ENCODE results near the gene MALSU1. TPM values are rescaled to one million over a fixed set of nuclear protein-coding genes. Genes with fewer than 3 reads are reported as not detected.

Gene MALSU1
- total and polyA plus RNA-seq, 4 donors: 30.3 to 84.6 (median 40.5) TPM

DNA sequence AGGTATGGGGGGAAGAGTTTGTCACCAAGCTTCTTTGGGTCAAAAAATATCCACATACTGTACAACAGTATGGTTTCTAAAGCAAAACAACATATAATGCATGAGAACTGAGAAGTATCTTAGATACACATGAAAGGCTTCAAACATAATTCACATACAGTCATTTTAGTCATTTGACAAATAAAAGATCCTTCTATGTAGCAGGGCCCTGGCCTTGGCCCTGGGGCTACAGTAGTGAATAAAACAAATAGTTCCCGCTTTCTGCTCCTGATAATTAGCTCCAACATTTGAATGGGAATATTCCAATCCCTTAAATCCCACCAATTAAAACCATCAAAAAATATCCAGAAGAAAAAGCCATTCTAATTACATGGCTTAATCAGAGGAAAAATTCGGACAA, 51.3 kb downstream of the MALSU1 start:
- DNase-seq (ENCODE audit: low spot score): no peak
- TF ChIP-seq SP1 (IDR thresholded peaks at IDR 0.05): no peak
- no peak for TF ChIP-seq RAD21 (IDR thresholded peaks at IDR 0.05)
- TF ChIP-seq YY1 (IDR thresholded peaks at IDR 0.05): no peak
- WGBS: 95% methylated on average over 2 of the region's 2 CpGs
- H3K9me3 ChIP-seq (ENCODE audit: control insufficient read depth in 4 of 4, low read length in 3 of 4): no peaks in the 10 kb centered on the region
- H3K27me3 ChIP-seq (ENCODE audit: control insufficient read depth in 4 of 4, insufficient read depth in 4 of 4, low read length in 3 of 4): no peaks in the 10 kb centered on the region
- H3K27ac ChIP-seq (ENCODE audit: low read depth in 1 of 2, low read length in 2 of 2): no peak overlapping the region
- no peaks in the 10 kb centered on the region for H3K4me1 ChIP-seq (ENCODE audit: control insufficient read depth in 4 of 4, insufficient read depth in 4 of 4, low read length in 3 of 4)
- no peak overlapping the region for H3K9ac ChIP-seq (ENCODE audit: low read depth in 1 of 2, low read length in 2 of 2)
- H3K4me3 ChIP-seq (ENCODE audit: low read depth in 1 of 3, low read length in 3 of 3): no peak overlapping the region
- H3K36me3 ChIP-seq (ENCODE audit: control insufficient read depth in 4 of 4, insufficient read depth in 3 of 4, low read depth in 1 of 4, low read length in 3 of 4): no peaks in the 10 kb centered on the region

- 95% methylated on average over 5 of the region's 5 CpGs for WGBS
- Histone ChIP-seq H3K27ac (ENCODE audit: low read depth in 1 of 2, low read length in 2 of 2) (no peak overlapping the region), H3K4me1 (ENCODE audit: control insufficient read depth in 4 of 4, insufficient read depth in 4 of 4, low read length in 3 of 4) (peaks cover 0 to 14% (median 12%) of the 10 kb centered on the region in 4 donors), H3K9ac (ENCODE audit: low read depth in 1 of 2, low read length in 2 of 2) (no peak overlapping the region), H3K36me3 (ENCODE audit: control insufficient read depth in 4 of 4, insufficient read depth in 3 of 4, low read depth in 1 of 4, low read length in 3 of 4) (no peaks in the 10 kb centered on the region), H3K27me3 (ENCODE audit: control insufficient read depth in 4 of 4, insufficient read depth in 4 of 4, low read length in 3 of 4) (no peaks in the 10 kb centered on the region), H3K4me3 (ENCODE audit: low read depth in 1 of 3, low read length in 3 of 3) (no peak overlapping the region), H3K9me3 (ENCODE audit: control insufficient read depth in 4 of 4, low read length in 3 of 4) (no peaks in the 10 kb centered on the region)
- no peak for DNase-seq (ENCODE audit: low spot score)
- TF ChIP-seq HNF4A (conservative IDR thresholded peaks at IDR 0.05): no peak
Measured at GRCh38 chr7:23353172-23353571, 54.0 kb downstream of the MALSU1 start.

- H3K27ac ChIP-seq (ENCODE audit: low read depth in 1 of 2, low read length in 2 of 2): no peak overlapping the region
- H3K27me3 ChIP-seq (ENCODE audit: control insufficient read depth in 4 of 4, insufficient read depth in 4 of 4, low read length in 3 of 4): no peaks in the 10 kb centered on the region
- no peaks in the 10 kb centered on the region for H3K9me3 ChIP-seq (ENCODE audit: control insufficient read depth in 4 of 4, low read length in 3 of 4)
- H3K4me1 ChIP-seq (ENCODE audit: control insufficient read depth in 4 of 4, insufficient read depth in 4 of 4, low read length in 3 of 4): peaks cover 0 to 14% (median 12%) of the 10 kb centered on the region in 4 donors
- H3K4me3 ChIP-seq (ENCODE audit: low read depth in 1 of 3, low read length in 3 of 3): no peak overlapping the region
- TF ChIP-seq SP1 (IDR thresholded peaks at IDR 0.05) (no peak), RAD21 (IDR thresholded peaks at IDR 0.05) (no peak), YY1 (IDR thresholded peaks at IDR 0.05) (no peak), FOXA2 (IDR thresholded peaks at IDR 0.05) (no peak), FOXA1 (IDR thresholded peaks at IDR 0.05) (no peak)
- TF ChIP-seq, protein P1, sequence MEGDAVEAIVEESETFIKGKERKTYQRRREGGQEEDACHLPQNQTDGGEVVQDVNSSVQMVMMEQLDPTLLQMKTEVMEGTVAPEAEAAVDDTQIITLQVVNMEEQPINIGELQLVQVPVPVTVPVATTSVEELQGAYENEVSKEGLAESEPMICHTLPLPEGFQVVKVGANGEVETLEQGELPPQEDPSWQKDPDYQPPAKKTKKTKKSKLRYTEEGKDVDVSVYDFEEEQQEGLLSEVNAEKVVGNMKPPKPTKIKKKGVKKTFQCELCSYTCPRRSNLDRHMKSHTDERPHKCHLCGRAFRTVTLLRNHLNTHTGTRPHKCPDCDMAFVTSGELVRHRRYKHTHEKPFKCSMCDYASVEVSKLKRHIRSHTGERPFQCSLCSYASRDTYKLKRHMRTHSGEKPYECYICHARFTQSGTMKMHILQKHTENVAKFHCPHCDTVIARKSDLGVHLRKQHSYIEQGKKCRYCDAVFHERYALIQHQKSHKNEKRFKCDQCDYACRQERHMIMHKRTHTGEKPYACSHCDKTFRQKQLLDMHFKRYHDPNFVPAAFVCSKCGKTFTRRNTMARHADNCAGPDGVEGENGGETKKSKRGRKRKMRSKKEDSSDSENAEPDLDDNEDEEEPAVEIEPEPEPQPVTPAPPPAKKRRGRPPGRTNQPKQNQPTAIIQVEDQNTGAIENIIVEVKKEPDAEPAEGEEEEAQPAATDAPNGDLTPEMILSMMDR (IDR thresholded peaks at IDR 0.05; ENCODE audit: low read depth, low read length, missing input control): no peak
- no peaks in the 10 kb centered on the region for H3K36me3 ChIP-seq (ENCODE audit: control insufficient read depth in 4 of 4, insufficient read depth in 3 of 4, low read depth in 1 of 4, low read length in 3 of 4)
- DNase-seq (ENCODE audit: low spot score): no peak
- 50% methylated on average over 3 of the region's 3 CpGs for WGBS
- H3K9ac ChIP-seq (ENCODE audit: low read depth in 1 of 2, low read length in 2 of 2): no peak overlapping the region
Measured at GRCh38 chr7:23356168-23356567, 57.0 kb downstream of the MALSU1 start.

DNA sequence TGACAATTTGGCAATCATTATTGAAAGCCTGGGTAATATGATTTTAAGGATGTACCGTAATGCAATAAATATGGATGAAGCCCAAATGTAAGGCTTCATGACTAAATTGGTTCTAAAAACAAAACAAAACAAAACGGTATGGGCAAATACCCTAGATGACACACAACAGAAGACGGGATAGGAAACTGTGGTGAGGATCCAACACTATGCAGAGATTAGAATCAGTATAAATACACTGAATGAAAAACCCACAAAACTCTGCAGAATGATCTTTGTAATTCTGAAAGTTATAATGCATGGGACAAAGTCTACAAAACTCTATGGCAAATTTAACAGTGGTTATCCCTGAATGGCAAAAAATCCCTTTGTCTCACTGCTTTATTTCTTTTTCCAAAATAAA, 57.6 kb downstream of the MALSU1 start:
- H3K9me3 ChIP-seq (ENCODE audit: control insufficient read depth in 4 of 4, low read length in 3 of 4): no peaks in the 10 kb centered on the region
- no peaks in the 10 kb centered on the region for H3K27me3 ChIP-seq (ENCODE audit: control insufficient read depth in 4 of 4, insufficient read depth in 4 of 4, low read length in 3 of 4)
- no peak for DNase-seq (ENCODE audit: low spot score)
- H3K36me3 ChIP-seq (ENCODE audit: control insufficient read depth in 4 of 4, insufficient read depth in 3 of 4, low read depth in 1 of 4, low read length in 3 of 4): no peaks in the 10 kb centered on the region
- no peak overlapping the region for H3K9ac ChIP-seq (ENCODE audit: low read depth in 1 of 2, low read length in 2 of 2)
- H3K27ac ChIP-seq (ENCODE audit: low read depth in 1 of 2, low read length in 2 of 2): no peak overlapping the region
- no peak overlapping the region for H3K4me3 ChIP-seq (ENCODE audit: low read depth in 1 of 3, low read length in 3 of 3)
- TF ChIP-seq, protein P2, sequence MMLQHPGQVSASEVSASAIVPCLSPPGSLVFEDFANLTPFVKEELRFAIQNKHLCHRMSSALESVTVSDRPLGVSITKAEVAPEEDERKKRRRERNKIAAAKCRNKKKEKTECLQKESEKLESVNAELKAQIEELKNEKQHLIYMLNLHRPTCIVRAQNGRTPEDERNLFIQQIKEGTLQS (IDR thresholded peaks at IDR 0.05): no peak
- TF ChIP-seq, protein P3, sequence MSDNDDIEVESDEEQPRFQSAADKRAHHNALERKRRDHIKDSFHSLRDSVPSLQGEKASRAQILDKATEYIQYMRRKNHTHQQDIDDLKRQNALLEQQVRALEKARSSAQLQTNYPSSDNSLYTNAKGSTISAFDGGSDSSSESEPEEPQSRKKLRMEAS (IDR thresholded peaks at IDR 0.05): no peak
- TF ChIP-seq JUND (IDR thresholded peaks at IDR 0.05) (no peak), GABPA (IDR thresholded peaks at IDR 0.05 in 1 of 2, conservative IDR thresholded peaks at IDR 0.05 in 1 of 2) (no peak), HNF4G (IDR thresholded peaks at IDR 0.05) (no peak), RAD21 (IDR thresholded peaks at IDR 0.05) (no peak)
- peaks cover 0 to 14% (median 12%) of the 10 kb centered on the region in 4 donors for H3K4me1 ChIP-seq (ENCODE audit: control insufficient read depth in 4 of 4, insufficient read depth in 4 of 4, low read length in 3 of 4)
- 39% methylated on average over 3 of the region's 3 CpGs for WGBS

Data from liver (tissue), 9 donors.